Left kidney (tissue), 2 donors: ENCODE results near the gene RNF169. TPM values are rescaled to one million over a fixed set of nuclear protein-coding genes. Genes with fewer than 3 reads are reported as not detected.
"Not testable (repeated sequence)": the region's sequence is repeated elsewhere in the genome, so short reads cannot be mapped to it uniquely, and the experiment has no call there.

Experiments
- DNase-seq: peaks from one replicate; pipeline ENCODE4 v3.0.0-alpha.2; 2013
- polyA plus RNA-seq: library from polyadenylated mRNA; unstranded; fragments of 120-200 nt; gene quantifications from one replicate; pipeline ENCODE4 v1.2.1, GENCODE V29; 2013; ENCODE audit not compliant: insufficient read length

The RNF169 gene
- polyA plus RNA-seq, 1 donor = 21.4 TPM

DNA sequence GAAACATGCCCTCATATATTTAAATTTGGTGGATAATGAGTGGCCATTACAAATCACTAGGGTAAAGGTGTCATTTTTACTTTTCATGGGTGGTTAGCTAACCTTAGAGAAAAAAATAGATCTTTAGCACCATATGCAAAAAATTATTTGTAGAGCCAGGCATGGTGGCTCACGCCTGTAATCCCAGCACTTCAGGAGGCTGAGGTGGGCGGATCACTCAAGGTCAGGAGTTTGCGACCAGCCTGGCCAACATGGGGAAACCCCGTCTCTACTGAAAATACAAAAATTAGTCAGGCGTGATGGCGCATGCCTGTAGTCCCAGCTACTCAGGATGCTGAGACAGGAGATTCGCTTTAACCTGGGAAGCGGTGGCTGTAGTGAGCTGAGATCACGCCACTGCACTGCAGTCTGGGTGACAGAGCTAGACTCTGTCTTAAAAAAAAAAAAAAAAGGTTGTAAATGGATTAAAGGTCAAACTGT, 19.6 kb downstream of the RNF169 start:
- not testable (repeated sequence) for DNase-seq

GRCh38 chr11:74769055-74769707, 20.5 kb downstream of the RNF169 start:
- DNase-seq = no peak

GRCh38 chr11:74770456-74770855, 21.8 kb downstream of the RNF169 start:
- DNase-seq = no peak

- no peak for DNase-seq
These were observed 22.5 kb downstream of the RNF169 start for GRCh38 chr11:74771139-74771538.

DNA sequence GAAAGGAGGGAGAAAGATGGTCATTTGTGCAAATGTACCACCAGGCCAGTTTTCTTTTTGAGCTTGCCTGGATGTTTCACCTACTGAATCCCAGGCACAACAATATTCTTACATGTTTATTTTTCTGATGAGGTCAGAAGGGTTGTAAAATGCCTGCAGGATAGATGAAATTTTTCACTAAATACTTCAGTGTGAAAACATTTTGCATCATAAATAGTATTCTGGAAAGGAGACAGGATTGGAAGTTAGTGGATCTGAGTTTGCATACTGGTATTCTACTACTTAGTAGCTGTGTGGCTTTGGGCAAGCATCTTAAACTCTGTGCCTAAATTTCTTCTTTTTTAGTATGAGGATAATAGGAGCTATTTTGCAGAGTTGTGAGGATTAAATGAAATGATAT, 24.8 kb downstream of the RNF169 start:
- no peak for DNase-seq

GRCh38 chr11:74775762-74776161, 27.1 kb downstream of the RNF169 start:
- no peak for DNase-seq

DNA sequence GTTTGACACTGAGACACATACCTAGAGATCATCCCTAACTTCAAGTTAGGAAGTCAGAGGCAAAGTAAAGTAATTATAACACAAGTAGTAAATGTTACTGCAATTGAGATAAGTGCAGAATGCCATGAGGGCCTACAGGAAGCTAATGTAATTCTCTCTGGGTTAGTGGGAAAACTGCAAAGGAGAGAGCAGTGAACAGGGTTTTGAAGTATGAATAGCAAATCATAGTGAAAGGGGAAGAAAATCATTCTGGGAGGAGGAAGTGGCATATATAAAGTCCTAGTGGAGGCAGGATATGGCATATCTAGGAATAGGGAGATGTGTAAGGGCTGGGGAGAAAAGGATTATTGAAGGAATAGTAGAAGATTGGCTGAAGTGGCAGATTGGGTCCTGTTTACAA, 27.9 kb downstream of the RNF169 start:
- no peak for DNase-seq

DNA sequence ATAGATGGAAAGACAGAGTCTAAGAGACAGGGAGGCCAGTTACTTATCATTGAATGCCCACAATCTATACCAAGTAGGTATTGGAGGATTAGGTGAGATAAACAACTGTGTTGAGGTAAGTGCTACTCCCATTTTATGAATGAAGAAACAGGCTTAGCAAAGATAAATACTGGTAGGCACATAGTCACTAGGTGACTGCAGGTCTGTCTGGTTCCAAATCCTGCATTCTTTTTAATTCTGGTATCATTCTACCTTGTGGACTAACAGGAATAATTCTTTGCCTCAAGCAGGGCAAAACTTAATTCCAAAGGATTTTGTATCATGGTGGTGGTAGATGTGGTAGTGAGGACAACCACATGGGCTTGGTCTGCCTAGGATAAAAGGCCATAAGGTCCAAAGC, 28.4 kb downstream of the RNF169 start:
- DNase-seq = no peak

GRCh38 chr11:74777877-74778276, 29.2 kb downstream of the RNF169 start:
- DNase-seq = no peak

DNA sequence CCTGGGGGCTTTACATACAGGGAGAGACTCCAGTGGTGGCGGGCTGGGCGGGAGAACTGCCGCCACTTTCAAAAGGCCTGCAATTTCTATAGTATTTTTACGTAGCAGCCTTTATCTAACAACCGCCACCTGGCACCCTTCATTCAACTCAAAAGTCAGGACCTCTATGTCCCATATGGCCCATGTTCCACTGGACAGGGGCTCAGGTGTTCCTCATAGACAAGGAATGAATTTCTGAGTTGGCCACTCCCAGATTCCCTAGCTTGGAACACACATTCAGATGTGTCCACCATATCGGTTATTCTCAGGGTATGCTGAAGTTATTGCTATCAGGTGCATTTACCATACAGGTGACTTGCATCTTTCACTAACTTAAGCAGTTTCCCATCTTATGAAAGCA, 29.9 kb downstream of the RNF169 start:
- no peak for DNase-seq

- no peak for DNase-seq
These were observed 31.8 kb downstream of the RNF169 start for GRCh38 chr11:74780248-74781005.

DNA sequence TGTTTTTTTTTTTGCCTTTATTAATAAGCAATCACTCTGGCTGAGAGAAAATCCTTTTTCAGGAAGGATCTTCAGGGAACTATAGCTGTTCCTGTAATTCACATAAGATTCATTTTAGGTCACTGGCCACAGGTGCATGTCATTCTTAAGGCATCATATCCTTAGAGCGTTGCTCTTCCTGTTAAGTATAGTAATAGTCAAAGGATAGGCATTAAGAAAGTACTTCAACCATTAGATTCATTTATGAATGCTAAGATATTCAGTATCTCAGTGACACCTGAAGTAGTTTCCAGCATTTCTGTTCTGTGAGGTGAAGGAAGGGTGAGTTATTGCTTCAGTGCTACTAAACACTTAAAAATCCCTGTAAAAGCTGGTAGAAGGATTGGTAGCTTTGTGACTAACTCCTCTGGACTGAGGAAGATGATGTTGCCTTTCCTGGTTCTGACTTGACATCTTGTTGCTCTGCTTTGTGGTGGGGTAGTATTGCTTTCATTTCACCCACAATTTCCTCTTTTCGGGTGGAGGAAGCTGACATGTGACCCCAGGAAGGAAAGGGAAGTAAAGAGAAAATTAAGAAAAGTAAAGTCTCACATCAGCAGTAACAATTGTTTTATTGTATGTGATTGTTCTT, 34.7 kb downstream of the RNF169 start:
- DNase-seq = no peak

DNA sequence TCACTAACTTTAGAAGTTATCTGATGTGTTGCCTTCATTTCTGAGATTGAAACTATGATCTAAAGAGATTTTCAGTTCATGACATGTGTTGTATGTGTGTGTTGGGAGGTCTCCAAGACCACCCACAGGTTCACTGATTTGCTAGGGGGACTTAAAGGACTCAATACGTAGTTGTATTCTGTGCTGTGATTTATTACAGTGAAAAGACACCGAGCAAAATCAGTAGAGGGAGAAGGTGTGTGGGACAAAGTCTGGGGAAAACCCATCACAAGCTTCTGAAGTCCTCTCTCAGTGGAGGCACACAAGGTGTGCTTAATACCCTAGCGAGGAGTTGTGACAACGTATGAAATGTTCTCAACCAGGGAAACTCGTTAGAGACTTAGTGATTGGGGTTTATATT, 35.6 kb downstream of the RNF169 start:
- no peak for DNase-seq

GRCh38 chr11:74784726-74785125, 36.1 kb downstream of the RNF169 start:
- no peak for DNase-seq

DNA sequence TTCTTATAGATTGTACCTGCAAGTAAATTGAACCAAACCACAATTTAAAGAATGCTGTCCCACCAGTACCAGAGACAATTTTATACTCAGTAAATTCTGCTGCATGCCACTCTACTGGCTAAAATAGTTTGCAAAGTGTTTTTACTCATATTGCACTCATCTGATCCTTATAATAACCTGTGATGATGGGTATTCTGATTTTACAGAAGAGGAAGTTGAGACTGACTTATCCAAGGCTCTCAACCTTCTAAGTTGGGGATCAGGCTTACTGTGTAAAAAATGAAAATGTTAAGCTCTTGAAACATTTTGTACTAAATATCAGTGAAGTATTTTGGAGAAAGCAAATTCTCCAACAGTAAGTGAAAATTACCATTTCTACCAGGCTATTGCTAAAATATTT, 37.9 kb downstream of the RNF169 start:
- no peak for DNase-seq

DNA sequence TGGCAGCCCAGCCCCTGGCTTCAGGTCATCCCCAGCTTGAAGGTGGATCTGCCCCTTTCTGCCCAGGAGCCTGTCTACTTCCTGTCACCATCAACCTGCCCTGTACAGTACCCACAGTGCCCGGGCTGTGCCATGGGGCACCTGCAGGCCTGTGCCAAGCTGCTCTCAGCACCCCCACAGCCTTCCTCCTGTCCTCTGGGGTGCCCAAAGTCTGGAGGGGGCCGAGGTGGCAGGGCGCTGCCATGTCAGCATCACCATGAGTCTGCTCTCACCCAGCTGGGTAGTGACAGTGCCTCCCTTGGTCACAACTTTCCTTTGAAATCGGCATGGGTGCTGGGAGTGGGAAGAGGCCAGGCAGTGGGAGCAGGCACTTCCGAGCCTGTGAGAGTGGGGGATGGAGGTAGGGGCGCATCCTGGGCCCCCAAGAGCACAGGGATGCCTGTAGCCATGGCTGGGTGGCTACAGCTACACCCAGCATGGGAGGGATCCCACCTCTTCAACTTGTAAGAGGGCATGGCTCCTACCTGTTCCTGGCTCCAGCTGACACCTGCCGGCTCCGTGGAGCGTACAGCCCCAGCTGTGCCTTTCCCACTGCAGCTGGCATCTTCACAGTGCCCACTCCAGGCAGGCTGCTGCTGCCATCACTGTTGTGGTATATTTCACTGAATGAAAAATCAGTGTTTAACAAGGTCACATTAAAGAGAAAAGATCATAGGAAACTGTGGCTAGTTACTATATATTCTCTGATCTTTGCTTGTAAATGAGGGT, 42.9 kb downstream of the RNF169 start:
- no peak for DNase-seq

GRCh38 chr11:74806267-74806666, 57.6 kb downstream of the RNF169 start:
- no peak for DNase-seq

DNA sequence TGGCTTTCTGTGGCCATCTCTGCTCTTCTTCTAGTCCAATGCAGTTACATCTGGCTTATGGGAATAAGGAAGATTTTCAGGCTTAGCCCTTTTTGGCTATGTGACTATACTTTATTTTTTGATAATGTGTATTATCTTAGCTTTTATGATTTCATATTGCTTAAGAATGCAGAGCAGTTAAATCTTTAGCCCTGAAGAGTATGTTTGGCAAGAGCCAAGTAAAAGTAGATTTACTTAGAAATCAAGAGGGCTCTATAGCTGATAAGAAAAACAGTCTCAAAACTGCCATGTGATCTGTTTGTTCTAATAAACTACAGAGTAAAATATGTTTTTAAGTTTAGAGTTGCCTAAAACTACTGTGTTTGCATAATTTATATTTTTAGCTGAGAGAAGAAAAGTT, 61.2 kb downstream of the RNF169 start:
- no peak for DNase-seq

- no peak for DNase-seq
These were observed 67.3 kb downstream of the RNF169 start for GRCh38 chr11:74815966-74816365.

- no peak for DNase-seq
These were observed 68.0 kb downstream of the RNF169 start for GRCh38 chr11:74816664-74817063.

DNA sequence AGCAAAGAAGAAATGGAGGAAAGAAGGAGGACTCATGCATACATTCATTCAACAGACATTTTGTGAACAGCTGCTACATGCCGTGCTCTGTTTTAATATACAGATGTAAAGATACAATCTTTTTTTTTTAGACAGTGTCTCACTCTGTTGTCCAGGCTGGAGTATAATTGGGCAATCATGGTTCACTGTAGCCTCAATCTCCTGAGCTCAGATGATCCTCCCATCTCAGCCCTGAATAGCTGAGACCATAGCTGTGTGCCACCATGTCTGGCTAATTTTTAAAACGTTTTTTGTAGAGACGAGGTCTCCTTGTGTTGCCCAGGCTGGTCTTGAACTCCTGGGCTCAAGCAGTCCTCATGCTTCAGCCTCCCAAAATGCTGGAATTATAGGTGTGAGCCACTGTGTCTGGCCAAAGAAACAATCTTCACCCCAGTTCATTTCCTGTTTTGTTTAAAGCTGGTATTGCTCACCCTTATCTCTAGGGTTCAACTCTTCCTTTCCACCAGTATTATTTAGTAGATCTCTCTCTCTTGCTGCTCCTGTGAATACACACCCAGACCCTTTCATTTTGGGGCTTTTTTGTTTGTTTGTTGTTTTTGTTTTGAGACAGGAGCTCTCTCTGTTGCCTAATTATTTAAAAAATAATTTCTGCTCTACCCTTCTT, 69.8 kb downstream of the RNF169 start:
- DNase-seq = no peak

DNA sequence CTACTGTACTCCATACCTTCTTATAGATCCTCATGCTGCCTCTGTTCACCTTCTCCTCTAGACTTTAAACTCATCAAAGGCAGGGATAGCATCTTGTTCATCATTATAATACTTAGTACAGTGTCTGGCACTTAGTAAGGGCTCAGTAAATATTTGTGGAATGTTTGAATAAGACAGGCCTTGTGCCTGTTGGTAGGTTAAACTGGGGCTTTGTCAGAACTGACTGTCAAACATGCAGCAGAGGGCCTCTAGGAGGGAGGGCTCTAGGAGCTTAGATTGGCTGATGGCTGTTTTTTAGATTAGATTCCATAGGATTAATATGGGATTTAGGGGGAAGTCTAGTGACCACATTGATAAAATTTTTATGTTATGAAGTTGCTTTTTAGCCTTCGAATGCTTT, 70.8 kb downstream of the RNF169 start:
- DNase-seq = no peak
